GM06990 (cell line): ENCODE results near the gene KRT13.

Experiments used
- DNase-seq: peaks from one replicate; pipeline ENCODE4 v3.0.0-alpha.2; 2011; ENCODE audit not compliant: insufficient read length; ENCODE audit errors: extremely low read depth
- H3K27me3 ChIP-seq: replicated peaks from 2 replicates; pipeline ENCODE4 v1.6.0; 2011; ENCODE audit warnings: low read length; ENCODE audit not compliant: control insufficient read depth, insufficient read depth
- H3K36me3 ChIP-seq: 2 replicates; pipeline ENCODE4 v1.5.1; 2011; ENCODE audit warnings: low read length; ENCODE audit not compliant: control insufficient read depth, insufficient read depth
- H3K4me3 ChIP-seq: replicated peaks from 2 replicates; pipeline ENCODE4 v1.5.1; 2011; ENCODE audit warnings: low read depth, mild to moderate bottlenecking, control low read depth, low read length
- CTCF ChIP-seq: IDR thresholded peaks from 2 replicates; pipeline ENCODE4 v1.5.1; 2011; ENCODE audit warnings: low read length, control low read depth, mild to moderate bottlenecking, inconsistent platforms; ENCODE audit not compliant: insufficient read depth, poor library complexity, severe bottlenecking

KRT13 gene

GRCh38 chr17:41531993-41532392, 26.6 kb upstream of the KRT13 start:
- DNase-seq: no peak
- peaks cover 8% of the 10 kb centered on the region for H3K27me3 ChIP-seq
- H3K4me3 ChIP-seq: no peak overlapping the region
- H3K36me3 ChIP-seq: no peaks in the 10 kb centered on the region
- TF ChIP-seq CTCF: no peak

GRCh38 chr17:41530062-41531048, 24.9 kb upstream of the KRT13 start:
- Histone ChIP-seq H3K4me3 (no peak overlapping the region), H3K27me3 (peaks cover 3% of the 10 kb centered on the region), H3K36me3 (no peaks in the 10 kb centered on the region)
- no peak for DNase-seq
- TF ChIP-seq CTCF: no peak

- H3K27me3 ChIP-seq: peaks cover 3% of the 10 kb centered on the region
- H3K36me3 ChIP-seq: no peaks in the 10 kb centered on the region
- H3K4me3 ChIP-seq: no peak overlapping the region
- DNase-seq: no peak
- no peak for TF ChIP-seq CTCF
Observed at GRCh38 chr17:41529491-41529915, 24.1 kb upstream of the KRT13 start.

GRCh38 chr17:41528959-41529353, 23.5 kb upstream of the KRT13 start:
- no peak overlapping the region for H3K4me3 ChIP-seq

More at GRCh38 chr17:41528959-41529353, 23.5 kb upstream of the KRT13 start:
- Histone ChIP-seq H3K36me3 (no peaks in the 10 kb centered on the region), H3K27me3 (peaks cover 3% of the 10 kb centered on the region)
- no peak for DNase-seq
- no peak for TF ChIP-seq CTCF
